NCI-H187 (cell line): ENCODE data around the gene MAP4K1.
A peak's percentile ranks its signal among the peaks of the same experiment; 100 is the strongest.
"Not testable (repeated sequence)": the region's sequence is repeated elsewhere in the genome, so short reads cannot be mapped to it uniquely, and the experiment has no call there.

Experiments
- DNase-seq, 2 experiments: peaks; one replicate each; lab custom pipeline; 2025; lab: John Stamatoyannopoulos, UW

Gene MAP4K1

DNA sequence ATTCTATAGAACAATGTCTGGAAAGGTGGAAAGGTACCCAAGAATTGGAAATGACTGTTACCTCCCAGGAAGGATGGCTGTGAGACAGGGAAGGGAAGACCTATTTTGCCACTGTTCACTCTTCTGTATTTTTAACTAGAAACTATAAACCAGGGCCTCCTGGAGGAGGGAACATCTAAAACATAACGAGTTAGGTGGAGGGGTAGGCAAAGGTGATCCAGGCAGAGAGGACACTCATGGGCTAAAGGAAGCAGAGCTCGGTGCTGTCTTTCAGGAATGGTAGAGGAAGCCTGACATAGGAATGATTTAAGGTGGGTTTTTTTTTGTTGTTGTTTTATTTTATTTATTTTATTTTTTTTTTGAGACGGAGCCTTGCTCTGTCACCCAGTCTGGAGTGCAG is 7.1 kb upstream of the MAP4K1 start:
- no peak for DNase-seq

DNA sequence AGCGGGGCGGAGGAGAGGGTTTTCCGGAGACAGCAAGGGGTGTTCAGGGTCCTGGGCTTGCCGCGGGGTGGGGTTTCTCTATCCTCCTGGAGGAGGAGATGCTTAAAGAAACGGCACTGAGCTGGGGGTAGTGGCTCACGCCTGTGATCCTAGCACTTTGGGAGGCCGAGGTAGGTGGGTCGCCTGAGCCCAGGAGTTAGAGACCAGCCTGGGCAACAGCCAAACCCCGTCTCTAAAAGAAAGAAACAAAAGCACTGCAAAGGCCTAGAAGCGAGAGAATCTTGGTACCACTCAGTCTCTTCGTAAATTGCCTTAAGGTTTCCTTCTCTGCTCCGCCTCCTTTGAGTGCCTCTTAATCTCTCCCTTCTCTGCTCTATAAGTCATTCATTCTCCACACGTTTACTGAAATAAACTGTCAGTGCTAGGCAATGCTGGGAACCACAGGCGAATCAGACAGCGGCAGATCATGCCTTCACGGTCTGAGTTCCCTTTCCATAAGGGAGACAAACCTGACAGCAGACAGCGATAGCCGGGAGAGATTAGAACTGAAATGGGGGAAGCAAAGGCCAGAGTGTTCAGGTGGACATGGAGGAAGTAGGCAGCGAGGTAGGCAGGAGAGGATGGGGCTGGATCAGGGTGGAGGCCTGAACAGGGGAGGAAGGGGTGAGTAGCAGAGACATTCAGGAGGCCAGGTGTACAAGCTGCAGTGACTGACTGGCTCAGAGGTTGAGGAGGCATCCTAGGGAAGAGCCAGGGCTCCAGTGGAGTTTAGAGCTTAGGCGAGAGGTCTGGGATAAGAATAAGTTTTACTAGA is 1.8 kb upstream of the MAP4K1 start:
- DNase-seq = no peak

DNA sequence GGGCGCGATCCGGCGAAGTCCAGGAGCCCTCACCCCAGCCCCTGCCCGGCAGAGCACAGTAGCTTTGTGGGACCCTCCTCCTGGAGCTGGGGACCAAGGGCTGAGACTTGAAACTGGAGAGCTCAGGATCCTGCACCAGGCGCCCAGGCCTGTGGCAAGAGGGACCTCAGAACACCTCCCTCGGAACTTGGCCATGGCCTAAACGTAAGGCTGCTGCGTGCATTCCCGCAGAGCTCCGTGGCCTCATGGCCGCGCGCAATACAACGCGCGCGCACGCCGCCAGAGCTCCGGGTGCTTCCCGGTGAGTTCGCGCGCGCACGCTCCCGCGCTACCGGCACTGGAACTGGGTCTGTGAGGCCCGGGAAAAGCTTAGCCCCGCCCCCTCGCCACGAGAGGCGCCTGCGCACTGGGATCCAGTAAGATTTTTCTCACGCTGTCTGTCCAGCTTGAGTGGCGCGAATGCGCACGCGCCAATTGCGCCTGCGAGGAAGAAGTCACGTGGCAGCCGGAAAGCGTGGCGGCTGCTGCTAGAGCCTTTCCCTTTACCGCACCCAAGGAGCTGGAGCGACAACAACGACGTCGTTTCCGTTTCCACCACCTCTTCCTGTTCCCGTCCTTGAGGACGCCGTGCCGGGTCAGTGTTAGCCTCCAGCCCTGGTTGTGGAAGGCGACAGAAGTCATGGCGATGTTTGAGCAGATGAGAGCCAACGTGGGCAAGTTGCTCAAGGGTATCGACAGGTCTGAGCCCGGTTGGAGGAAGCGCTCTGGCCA is 1.0 kb upstream of the MAP4K1 start, which contains the start of gene EIF3K:
TSS of gene EIF3K (plus strand) at position 599 of the 771 bp plus-strand sequence. CDS start at position 680, 81 bp downstream.
- DNase-seq = peak; percentile 98 to 99

DNA sequence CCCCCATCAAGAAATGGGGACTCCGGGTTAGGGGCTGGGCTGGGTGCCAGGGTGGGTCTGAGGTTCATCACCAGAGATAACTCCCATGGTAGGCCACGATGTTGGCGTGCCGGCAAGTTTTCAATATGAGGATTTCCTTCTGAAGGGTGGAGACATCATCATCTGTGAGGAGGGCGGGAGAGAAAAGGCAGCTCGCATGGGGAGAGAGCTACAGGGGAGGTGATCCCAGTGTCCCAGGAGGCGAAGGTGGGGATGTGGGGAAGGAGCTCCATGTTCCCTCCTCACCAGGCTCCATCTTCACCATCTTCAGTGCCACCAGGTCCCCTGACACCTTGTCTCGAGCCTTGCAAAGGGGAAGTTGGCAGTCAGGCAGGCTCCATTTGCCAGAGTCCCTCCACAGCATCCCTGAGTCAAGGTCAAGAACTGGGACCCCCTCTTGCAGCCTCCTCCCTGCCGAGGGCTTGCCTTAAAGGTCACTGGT is 430 bp downstream of the MAP4K1 start:
- no peak for DNase-seq

DNA sequence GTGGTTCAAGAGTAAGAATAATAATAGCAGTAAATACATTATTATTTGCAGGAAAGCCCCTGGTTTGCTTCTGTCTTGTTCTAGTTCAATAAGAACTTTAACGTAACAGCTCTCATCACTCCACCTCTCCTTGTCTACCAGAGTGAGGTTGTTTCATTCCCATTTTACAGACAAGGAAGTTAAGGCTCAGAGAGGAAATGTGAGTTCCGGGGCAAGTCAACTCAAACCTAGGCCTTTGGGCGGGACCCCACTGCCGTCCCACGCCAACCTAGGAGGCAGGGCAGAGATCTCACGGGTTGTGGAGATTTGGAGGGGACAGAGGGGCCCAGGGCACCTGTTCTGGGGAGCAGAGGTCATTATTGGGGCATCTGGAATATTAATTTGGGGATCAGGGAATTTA is 1.5 kb downstream of the MAP4K1 start:
- no peak for DNase-seq

DNA sequence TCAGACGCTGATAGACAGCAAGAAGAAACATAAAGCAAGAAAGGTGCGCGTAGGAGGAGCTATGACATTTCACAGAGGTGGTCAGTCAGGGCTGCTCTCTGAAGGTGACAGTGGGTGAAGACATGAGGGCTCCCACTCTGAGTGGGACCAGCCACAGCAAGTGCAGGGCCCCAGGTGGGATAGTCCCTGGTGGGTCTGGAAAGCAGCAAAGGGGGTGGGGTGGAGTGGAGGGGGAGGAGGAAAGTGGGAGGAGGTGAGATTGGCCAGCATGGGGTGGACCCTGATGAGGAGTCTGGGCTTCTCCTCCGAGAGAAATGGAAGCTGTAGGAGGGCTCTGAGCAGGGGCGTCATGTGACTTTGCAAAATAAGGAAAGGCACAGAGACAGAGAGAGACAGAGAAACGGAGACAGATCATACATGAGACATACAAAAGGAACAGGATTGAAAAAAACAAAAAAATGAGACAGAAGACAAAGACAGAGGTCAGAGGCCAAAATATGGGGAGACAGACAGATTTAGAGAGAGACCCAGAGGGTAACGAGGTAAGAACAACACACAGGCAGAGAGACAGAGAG is 2.7 kb downstream of the MAP4K1 start:
- no peak for DNase-seq

DNA sequence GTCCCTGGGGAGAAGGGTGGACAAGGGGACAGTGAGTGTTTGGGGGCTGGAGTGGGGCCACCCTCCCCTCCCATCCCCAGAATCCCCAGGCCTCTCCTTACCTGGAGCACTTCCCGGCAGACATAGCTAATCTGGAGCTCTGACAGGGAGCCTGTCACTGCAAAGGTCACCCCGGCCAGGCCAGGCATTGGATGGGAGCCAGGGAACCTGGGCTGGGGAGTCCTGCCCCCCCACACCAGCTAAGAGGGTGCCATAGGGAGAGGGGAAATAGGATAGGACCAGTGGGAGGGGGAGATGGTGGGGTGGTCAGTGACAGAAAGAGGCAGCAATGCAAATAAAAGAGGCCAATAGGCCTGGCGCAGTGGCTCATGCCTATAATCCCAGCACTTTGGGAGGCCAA is 3.5 kb downstream of the MAP4K1 start:
- DNase-seq = no peak

DNA sequence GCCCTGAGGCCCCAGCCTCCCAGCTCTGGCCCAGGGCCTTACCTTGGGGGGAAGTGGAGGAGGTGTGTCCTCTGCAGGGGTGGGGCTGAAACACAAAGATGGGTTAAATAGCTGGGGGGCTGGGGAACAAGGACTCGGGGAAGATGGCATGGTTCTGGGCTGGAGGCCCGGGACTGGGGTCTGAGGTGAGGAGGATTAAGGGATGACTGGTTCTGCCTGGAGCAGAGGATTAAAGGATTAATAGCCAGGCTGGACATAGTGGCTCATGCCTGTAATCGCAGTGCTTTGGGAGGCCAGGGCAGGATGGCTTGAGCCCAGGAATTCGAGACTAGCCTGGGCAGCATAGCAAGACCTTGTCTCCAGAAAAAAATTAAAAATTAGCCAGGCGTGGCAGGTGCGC is 11.6 kb downstream of the MAP4K1 start:
- DNase-seq = no peak

DNA sequence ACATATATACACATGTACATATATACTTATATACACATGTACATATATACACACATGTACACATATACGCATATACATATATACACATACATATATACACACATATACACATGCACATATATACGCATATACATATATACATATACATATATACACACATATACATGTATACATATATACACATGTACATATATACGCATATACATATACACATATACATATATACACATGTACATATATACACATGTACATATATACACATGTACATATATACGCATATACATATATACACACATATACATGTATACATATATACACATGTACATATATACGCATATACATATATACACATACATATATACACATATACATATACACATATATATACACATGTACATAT is 14.9 kb downstream of the MAP4K1 start:
- DNase-seq = not testable (repeated sequence)

DNA sequence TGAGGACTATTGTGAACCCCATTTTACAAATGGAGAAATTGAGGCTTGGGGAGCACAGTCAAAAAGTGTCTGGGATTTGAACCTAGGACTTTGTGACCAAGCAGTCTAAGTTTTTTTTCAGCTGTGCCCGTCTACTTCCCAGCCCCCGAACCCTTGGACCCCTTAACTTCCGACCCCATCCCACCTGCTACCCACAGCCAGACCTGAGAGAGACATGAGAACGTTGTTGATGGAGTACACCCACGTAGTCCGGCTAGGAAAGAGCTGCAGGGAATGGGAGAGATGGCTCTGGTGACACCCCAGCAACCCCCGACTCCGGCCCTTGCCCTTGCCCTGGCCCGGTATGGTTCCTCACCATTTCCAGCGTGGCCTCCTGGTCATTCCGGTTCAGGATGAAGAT is 18.0 kb downstream of the MAP4K1 start:
- DNase-seq = no peak

DNA sequence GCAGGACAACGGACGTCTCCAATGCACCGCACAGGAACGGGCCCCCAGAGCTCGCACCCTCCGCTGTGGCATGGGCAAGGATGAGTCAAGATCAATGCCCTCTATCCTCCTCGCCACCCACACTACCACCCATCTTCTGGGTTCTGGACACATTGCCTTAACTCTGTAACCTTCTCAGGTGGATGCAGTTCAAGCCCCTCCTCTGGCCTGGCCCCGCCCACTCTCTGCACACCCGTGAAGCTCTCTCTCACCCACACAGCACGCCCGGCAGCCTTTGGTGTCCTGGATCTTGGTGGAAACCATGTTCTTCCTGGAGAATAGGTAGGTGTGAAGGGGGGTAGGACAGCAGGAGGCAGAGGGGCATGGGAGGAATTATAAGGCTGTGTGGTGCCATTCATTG is 20.7 kb downstream of the MAP4K1 start:
- no peak for DNase-seq

DNA sequence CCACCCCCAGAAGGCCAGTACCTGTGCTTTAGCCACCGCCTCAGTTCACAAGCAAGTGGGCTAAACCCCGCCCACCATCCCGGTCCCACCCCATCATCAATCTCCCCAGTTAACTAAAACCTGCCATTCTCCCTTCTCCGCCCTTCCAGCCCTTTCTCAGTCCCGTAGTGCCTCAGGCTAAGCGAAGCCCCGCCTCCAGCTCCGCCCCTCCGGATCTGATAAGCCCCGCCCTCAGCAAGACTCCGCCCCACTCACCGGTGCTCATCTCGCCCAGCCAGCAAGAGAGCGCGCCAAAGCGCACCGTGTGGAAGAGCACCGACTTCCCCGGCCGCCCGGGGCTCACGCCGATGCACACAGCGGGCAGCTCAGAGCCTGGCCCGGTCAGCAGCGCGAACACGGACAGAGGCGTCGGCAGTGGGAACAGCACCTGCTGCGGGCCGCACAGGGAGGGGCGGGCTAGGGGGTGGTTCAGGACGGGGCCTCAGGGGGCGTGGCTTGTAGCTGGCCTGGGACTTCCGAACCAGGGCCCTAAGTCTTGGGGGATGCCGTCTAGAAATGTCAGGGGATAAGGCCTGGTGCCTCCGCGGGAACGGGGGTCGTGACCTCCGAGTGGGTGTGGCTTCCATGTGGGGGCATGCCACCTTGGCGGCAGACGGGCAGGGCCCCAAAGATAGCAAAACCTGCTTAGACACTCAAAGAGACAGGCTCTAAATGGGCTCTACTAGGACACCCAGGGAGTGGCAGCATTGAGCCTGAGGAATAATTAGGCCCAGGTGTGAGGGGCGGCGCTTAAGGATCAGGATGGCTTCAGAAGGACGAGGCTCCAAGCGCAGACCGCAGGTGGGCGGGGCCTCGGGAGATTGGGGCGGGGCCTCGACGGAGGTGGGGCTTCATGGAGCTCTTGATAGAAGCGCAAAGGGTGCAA is 21.4 kb downstream of the MAP4K1 start:
- DNase-seq = peak; percentile 64 to 65

DNA sequence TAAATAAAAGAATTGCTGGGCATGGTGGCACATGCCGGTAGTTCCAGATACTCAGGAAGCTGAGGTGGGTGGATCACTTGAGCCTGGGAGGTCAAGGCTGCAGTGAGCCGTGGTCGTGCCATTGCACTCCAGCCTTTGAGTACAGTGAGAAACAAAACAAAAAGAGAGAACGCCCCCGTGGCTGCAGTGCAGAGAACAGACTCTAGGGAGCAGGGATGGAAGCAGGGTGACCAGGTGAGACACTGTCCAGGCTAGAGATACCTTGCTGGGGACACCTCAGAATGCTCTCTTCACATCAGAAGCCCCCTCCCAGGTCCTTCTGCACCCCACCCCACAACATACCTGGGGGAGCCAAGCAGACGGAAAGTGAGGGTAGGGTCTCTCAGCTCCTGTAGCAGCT is 24.8 kb downstream of the MAP4K1 start:
- no peak for DNase-seq

DNA sequence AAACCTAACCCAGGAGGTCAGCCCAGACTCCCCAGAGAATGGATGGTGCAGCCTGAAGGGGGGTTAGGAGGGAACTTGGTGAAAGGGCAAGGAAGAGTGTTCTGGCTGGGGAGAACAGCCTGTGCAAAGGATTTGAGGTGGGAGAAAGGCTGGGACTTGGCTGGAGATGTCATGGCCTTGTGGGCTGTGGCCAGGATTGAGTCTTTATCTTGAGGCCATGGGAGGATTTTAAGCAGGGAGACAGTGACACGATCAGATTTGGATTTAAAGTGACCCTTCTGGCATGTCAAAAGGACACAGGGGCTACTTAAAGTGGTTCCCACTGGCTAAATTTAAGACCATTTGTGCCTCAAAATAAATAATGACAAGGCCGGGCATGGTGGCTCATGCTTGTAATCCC is 29.7 kb downstream of the MAP4K1 start:
- no peak for DNase-seq

DNA sequence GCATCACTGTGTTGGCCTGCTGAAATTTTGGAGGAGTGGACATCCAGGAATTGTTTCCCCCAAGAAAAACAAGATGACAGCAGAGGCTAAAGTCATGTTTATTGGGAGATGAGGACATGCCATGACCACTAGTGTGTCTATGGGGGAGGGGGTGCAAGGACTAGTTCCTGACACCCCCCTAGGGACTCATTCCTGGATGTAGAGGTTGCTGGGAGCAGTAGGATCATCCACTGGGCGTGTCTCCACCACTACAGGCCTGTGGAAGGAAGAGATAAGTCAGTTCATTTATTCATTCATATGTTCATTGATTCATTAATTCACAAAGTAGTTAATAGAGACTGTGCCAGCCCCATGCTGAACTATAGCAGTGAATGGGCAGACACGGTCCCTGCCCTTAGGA is 30.2 kb downstream of the MAP4K1 start:
- DNase-seq = no peak

DNA sequence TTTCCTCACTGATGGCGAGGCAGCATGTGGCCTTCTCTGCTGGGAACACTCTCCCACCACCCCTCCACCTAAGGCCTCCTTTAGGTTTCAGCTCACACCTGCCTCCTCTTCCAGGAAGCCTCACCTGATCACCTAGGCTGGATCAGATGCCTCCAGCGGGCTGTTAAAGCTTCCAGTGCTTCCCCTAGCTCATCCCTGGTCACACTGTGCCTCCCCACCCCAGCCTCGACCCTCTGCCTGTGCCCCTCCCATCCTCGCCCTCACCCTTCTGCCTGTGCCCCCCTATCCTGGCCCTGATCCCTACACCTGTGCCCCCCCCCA is 33.8 kb downstream of the MAP4K1 start:
- no peak for DNase-seq

DNA sequence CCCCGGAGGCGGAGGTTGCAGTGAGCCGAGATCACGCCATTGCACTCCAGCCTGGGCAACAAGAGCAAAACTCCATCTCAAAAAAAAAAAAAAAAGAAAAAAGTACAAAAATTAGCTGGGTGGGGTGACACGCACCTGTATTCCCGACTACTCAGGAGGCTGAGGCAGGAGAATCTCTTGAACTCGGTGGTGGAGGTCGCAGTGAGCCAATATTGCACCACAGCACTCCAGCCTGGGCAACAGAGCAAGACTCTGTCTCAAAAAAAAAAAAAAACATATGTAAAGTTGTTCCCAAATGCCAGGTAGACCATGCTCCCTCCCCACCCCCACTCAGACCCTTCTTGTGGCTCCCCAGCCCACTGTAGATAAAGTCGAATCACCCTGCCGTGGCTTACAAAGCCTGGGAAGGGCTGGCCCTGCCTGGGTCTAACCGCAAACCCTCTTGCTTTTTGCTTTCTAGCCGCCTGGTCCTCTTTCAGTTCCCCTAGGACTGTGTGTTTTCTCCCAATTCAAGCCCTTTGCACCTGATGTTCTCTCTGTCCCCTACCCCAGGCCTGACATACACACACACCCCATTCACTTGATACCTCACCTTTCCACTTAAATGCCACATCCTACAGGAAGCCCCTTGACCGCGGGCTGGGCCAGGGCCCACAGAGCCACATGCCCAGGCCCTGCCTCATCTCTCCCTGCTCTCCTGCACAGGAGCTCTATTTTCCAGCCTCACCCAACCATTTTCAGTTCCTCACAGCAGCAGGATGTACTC is 34.4 kb downstream of the MAP4K1 start:
- no peak for DNase-seq

DNA sequence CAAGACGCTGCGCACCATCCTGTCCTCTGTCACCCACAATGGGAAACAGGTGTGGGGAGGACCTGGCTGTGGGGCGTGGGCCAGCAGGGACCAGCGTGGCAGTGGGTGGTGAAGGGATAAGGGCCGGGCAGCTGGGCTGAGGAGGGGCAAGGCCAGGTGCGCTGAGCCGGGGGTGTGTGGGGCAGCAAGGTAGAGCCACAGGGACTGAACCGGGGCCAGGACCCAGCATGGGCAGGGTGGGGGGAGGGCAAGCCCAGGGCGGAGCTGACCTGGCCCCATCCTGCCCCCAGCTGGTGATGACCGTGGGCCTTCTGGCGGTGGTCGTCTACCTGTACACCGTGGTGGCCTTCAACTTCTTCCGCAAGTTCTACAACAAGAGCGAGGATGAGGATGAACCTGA is 37.7 kb downstream of the MAP4K1 start:
- no peak for DNase-seq

DNA sequence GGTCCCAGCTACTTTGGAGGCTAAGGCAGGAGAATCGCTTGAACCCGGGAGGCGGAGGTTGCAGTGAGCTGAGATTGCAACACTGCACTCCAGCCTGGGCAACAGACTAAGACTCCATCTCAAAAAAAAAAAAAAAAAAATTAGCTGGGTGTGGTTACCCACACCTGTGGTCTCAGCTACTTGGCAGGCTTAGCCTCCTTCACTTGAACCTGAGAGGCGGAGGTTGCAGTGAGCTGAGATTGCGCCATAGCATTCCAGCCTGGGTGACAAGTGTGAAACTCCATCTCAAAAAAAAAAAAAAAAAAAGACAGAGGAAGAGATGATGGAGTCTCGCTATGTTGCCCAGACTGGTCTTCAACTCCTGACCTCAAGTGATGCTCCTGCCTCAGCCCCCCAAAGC is 38.4 kb downstream of the MAP4K1 start:
- DNase-seq = not testable (repeated sequence)

DNA sequence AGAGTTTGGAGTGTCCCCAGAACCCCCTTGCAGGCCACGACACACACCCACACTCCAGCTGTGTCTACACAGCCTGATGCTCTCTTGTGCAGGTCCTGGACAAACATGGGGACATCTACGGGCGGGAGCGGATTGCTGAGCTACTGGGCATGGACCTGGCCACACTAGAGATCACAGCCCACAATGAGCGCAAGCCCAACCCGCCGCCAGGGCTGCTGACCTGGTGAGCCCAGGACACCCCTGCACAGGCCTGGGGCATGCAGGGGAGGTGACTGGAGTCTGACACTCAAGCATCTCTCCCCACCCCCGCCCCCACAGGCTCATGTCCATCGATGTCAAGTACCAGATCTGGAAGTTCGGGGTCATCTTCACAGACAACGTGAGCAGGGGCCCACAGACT is 39.9 kb downstream of the MAP4K1 start:
- no peak for DNase-seq

DNA sequence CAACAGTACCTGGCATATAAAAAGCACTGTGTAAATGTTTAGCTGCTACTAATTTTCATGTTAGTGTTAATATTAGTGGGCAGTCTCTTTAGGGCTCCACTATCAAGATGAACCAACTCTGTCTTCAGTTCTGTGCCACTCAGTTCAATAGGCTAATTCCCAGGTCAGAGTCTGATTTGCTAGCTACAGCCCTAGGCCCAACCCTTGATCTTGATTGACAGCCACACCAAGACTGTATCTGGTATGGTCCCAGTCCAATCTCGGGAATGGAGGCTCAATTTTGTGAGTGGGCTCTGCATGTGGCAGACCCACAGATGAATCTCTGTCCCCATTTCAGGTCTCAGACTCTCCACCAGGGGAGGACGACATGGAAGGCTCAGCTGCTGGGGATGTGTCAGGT is 46.1 kb downstream of the MAP4K1 start:
- DNase-seq = no peak
